Measurements from ENCODE around the gene PTPRF.
A peak's percentile ranks its signal among the peaks of the same experiment; 100 is the strongest.

Gene PTPRF

DNA sequence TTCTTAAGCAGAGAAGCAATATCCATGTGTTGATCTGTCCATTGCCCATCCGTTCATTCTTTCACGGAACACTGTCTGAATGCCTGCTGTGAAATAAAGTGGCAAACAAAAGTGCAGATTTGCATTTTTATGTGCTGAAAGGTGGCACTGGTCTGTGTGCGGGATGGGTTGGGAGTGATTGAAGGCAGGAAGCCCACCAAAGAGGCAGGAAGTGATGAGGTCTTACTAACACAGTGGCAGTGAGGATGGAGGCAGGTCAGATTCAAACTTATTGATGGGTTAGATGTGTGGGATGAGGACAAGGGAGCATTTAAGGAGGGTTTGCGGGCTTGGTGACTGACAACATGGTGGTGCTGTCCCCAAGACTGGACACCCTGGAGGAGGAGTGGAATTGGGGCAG is 8.3 kb downstream of the PTPRF start:
- H3K36me3 ChIP-seq (ENCODE audit: control insufficient read depth in 1 of 2, insufficient read depth in 2 of 2, low read length in 2 of 2) = no peaks in the 10 kb centered on the region
- no peak overlapping the region for H3K4me3 ChIP-seq (ENCODE audit: low read depth in 1 of 2, low read length in 2 of 2)
- peaks cover 17 to 21% of the 10 kb centered on the region in 2 donors for H3K4me1 ChIP-seq (ENCODE audit: control insufficient read depth in 1 of 2, insufficient read depth in 2 of 2, low read length in 2 of 2)
- no peak overlapping the region for H3K27ac ChIP-seq (ENCODE audit: low read length)
- H3K9me3 ChIP-seq (ENCODE audit: control insufficient read depth in 1 of 2, low read length in 2 of 2) = no peaks in the 10 kb centered on the region
- no peaks in the 10 kb centered on the region for H3K27me3 ChIP-seq (ENCODE audit: low read depth, low read length)

GRCh38 chr1:43539726-43540434 is 9.2 kb downstream of the PTPRF start:
- Histone ChIP-seq H3K27ac (ENCODE audit: low read length) (no peak overlapping the region), H3K9me3 (ENCODE audit: control insufficient read depth in 1 of 2, low read length in 2 of 2) (no peaks in the 10 kb centered on the region), H3K4me1 (ENCODE audit: control insufficient read depth in 1 of 2, insufficient read depth in 2 of 2, low read length in 2 of 2) (peaks cover 17 to 21% of the 10 kb centered on the region in 2 donors), H3K36me3 (ENCODE audit: control insufficient read depth in 1 of 2, insufficient read depth in 2 of 2, low read length in 2 of 2) (no peaks in the 10 kb centered on the region), H3K27me3 (ENCODE audit: low read depth, low read length) (no peaks in the 10 kb centered on the region), H3K4me3 (ENCODE audit: low read depth in 1 of 2, low read length in 2 of 2) (no peak overlapping the region)

- H3K36me3 ChIP-seq (ENCODE audit: control insufficient read depth in 1 of 2, insufficient read depth in 2 of 2, low read length in 2 of 2) = no peaks in the 10 kb centered on the region
- H3K4me1 ChIP-seq (ENCODE audit: control insufficient read depth in 1 of 2, insufficient read depth in 2 of 2, low read length in 2 of 2) = peaks cover 17 to 21% of the 10 kb centered on the region in 2 donors
- H3K4me3 ChIP-seq (ENCODE audit: low read depth in 1 of 2, low read length in 2 of 2) = no peak overlapping the region
- peak overlapping the region; percentile 54 for H3K27ac ChIP-seq (ENCODE audit: low read length)
- no peaks in the 10 kb centered on the region for H3K27me3 ChIP-seq (ENCODE audit: low read depth, low read length)
- no peaks in the 10 kb centered on the region for H3K9me3 ChIP-seq (ENCODE audit: control insufficient read depth in 1 of 2, low read length in 2 of 2)
Observed at GRCh38 chr1:43540653-43541071, 10.0 kb downstream of the PTPRF start.

DNA sequence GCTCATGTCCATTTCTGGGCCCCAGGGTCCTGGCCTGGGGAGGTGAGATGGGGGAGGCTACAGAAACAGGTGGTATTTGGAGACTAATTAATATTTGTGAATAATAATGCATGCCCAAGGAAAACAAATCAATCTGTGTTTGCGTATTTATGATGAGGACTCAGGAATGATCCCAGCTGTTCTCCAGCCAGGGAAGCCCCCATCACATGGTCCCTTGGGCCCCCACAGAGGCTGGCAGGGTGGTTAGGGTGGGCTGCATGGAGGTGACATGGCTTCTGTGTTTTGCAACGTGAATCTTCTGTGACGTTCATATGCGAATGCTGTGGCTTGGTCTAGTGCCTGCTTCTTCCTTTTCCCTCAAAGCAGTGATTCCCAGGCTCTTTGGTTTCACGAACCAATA is 10.5 kb downstream of the PTPRF start:
- peak overlapping the region; percentile 54 for H3K27ac ChIP-seq (ENCODE audit: low read length)
- no peak overlapping the region for H3K4me3 ChIP-seq (ENCODE audit: low read depth in 1 of 2, low read length in 2 of 2)
- peaks cover 17 to 21% of the 10 kb centered on the region in 2 donors for H3K4me1 ChIP-seq (ENCODE audit: control insufficient read depth in 1 of 2, insufficient read depth in 2 of 2, low read length in 2 of 2)
- H3K9me3 ChIP-seq (ENCODE audit: control insufficient read depth in 1 of 2, low read length in 2 of 2) = no peaks in the 10 kb centered on the region
- no peaks in the 10 kb centered on the region for H3K36me3 ChIP-seq (ENCODE audit: control insufficient read depth in 1 of 2, insufficient read depth in 2 of 2, low read length in 2 of 2)
- no peaks in the 10 kb centered on the region for H3K27me3 ChIP-seq (ENCODE audit: low read depth, low read length)

- H3K4me3 ChIP-seq (ENCODE audit: low read depth in 1 of 2, low read length in 2 of 2) = no peak overlapping the region
- peak overlapping the region; percentile 68 for H3K27ac ChIP-seq (ENCODE audit: low read length)
- H3K9me3 ChIP-seq (ENCODE audit: control insufficient read depth in 1 of 2, low read length in 2 of 2) = no peaks in the 10 kb centered on the region
- no peaks in the 10 kb centered on the region for H3K27me3 ChIP-seq (ENCODE audit: low read depth, low read length)
- no peaks in the 10 kb centered on the region for H3K36me3 ChIP-seq (ENCODE audit: control insufficient read depth in 1 of 2, insufficient read depth in 2 of 2, low read length in 2 of 2)
- peaks cover 17 to 21% of the 10 kb centered on the region in 2 donors for H3K4me1 ChIP-seq (ENCODE audit: control insufficient read depth in 1 of 2, insufficient read depth in 2 of 2, low read length in 2 of 2)
Observed at GRCh38 chr1:43541721-43542401, 11.2 kb downstream of the PTPRF start.

- H3K4me1 ChIP-seq (ENCODE audit: control insufficient read depth in 1 of 2, insufficient read depth in 2 of 2, low read length in 2 of 2) = peaks cover 17 to 21% of the 10 kb centered on the region in 2 donors
- no peaks in the 10 kb centered on the region for H3K27me3 ChIP-seq (ENCODE audit: low read depth, low read length)
- H3K9me3 ChIP-seq (ENCODE audit: control insufficient read depth in 1 of 2, low read length in 2 of 2) = no peaks in the 10 kb centered on the region
- no peaks in the 10 kb centered on the region for H3K36me3 ChIP-seq (ENCODE audit: control insufficient read depth in 1 of 2, insufficient read depth in 2 of 2, low read length in 2 of 2)
- H3K4me3 ChIP-seq (ENCODE audit: low read depth in 1 of 2, low read length in 2 of 2) = no peak overlapping the region
- H3K27ac ChIP-seq (ENCODE audit: low read length) = peak overlapping the region; percentile 68
Observed at GRCh38 chr1:43542527-43543458, 12.1 kb downstream of the PTPRF start.

DNA sequence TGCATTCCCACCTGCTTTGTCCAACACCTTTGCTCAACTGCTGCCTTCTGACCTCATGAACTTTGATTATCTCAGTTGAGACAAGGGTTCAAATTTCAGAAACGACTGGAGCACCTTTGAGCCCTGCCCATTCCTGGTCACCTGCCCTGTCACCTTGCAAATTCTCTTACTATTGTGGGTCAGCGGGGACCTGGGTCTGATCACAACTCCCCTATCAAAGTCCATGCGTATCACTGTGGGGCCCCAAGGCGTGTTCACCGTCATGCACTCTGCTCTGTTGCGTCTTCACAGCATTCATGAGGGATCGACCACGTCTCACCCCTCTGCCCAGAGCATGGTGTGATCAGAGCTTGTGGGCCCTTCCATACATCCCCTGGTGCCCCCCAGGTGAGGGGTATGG is 12.9 kb downstream of the PTPRF start:
- H3K27ac ChIP-seq (ENCODE audit: low read length) = peak overlapping the region; percentile 45
- H3K4me3 ChIP-seq (ENCODE audit: low read depth in 1 of 2, low read length in 2 of 2) = no peak overlapping the region
- no peaks in the 10 kb centered on the region for H3K27me3 ChIP-seq (ENCODE audit: low read depth, low read length)
- H3K4me1 ChIP-seq (ENCODE audit: control insufficient read depth in 1 of 2, insufficient read depth in 2 of 2, low read length in 2 of 2) = peaks cover 17 to 21% of the 10 kb centered on the region in 2 donors
- no peaks in the 10 kb centered on the region for H3K9me3 ChIP-seq (ENCODE audit: control insufficient read depth in 1 of 2, low read length in 2 of 2)
- no peaks in the 10 kb centered on the region for H3K36me3 ChIP-seq (ENCODE audit: control insufficient read depth in 1 of 2, insufficient read depth in 2 of 2, low read length in 2 of 2)

GRCh38 chr1:43545339-43545694 is 14.6 kb downstream of the PTPRF start:
- Histone ChIP-seq H3K9me3 (ENCODE audit: control insufficient read depth in 1 of 2, low read length in 2 of 2) (no peaks in the 10 kb centered on the region), H3K4me3 (ENCODE audit: low read depth in 1 of 2, low read length in 2 of 2) (no peak overlapping the region), H3K27me3 (ENCODE audit: low read depth, low read length) (no peaks in the 10 kb centered on the region), H3K36me3 (ENCODE audit: control insufficient read depth in 1 of 2, insufficient read depth in 2 of 2, low read length in 2 of 2) (no peaks in the 10 kb centered on the region), H3K27ac (ENCODE audit: low read length) (peak overlapping the region; percentile 45), H3K4me1 (ENCODE audit: control insufficient read depth in 1 of 2, insufficient read depth in 2 of 2, low read length in 2 of 2) (peaks cover 17 to 18% of the 10 kb centered on the region in 2 donors)

- no peaks in the 10 kb centered on the region for H3K27me3 ChIP-seq (ENCODE audit: low read depth, low read length)
- peak overlapping the region; percentile 45 for H3K27ac ChIP-seq (ENCODE audit: low read length)
- H3K36me3 ChIP-seq (ENCODE audit: control insufficient read depth in 1 of 2, insufficient read depth in 2 of 2, low read length in 2 of 2) = no peaks in the 10 kb centered on the region
- H3K9me3 ChIP-seq (ENCODE audit: control insufficient read depth in 1 of 2, low read length in 2 of 2) = no peaks in the 10 kb centered on the region
- H3K4me1 ChIP-seq (ENCODE audit: control insufficient read depth in 1 of 2, insufficient read depth in 2 of 2, low read length in 2 of 2) = peaks cover 14 to 17% of the 10 kb centered on the region in 2 donors
- no peak overlapping the region for H3K4me3 ChIP-seq (ENCODE audit: low read depth in 1 of 2, low read length in 2 of 2)
Observed at GRCh38 chr1:43545695-43546387, 15.2 kb downstream of the PTPRF start.

GRCh38 chr1:43546388-43547100 is 15.9 kb downstream of the PTPRF start:
- H3K4me1 ChIP-seq (ENCODE audit: control insufficient read depth in 1 of 2, insufficient read depth in 2 of 2, low read length in 2 of 2) = peaks cover 7 to 15% of the 10 kb centered on the region in 2 donors

More at GRCh38 chr1:43546388-43547100, 15.9 kb downstream of the PTPRF start:
- Histone ChIP-seq H3K27me3 (ENCODE audit: low read depth, low read length) (no peaks in the 10 kb centered on the region), H3K4me3 (ENCODE audit: low read depth in 1 of 2, low read length in 2 of 2) (no peak overlapping the region), H3K9me3 (ENCODE audit: control insufficient read depth in 1 of 2, low read length in 2 of 2) (no peaks in the 10 kb centered on the region), H3K36me3 (ENCODE audit: control insufficient read depth in 1 of 2, insufficient read depth in 2 of 2, low read length in 2 of 2) (no peaks in the 10 kb centered on the region), H3K27ac (ENCODE audit: low read length) (peak overlapping the region; percentile 39)

All from muscle layer of duodenum (tissue), 2 donors.